H9 (cell line): ENCODE results near the gene IDE. TPM values are rescaled to one million over a fixed set of nuclear protein-coding genes. Genes with fewer than 3 reads are reported as not detected.

Source experiments
- DNase-seq: peaks from one replicate; pipeline ENCODE4 v3.0.0-alpha.2; 2017
- H2AFZ ChIP-seq: one replicate; pipeline ENCODE4 v1.6.1; 2013; ENCODE audit warnings: mild to moderate bottlenecking, low read length, control low read depth, moderate library complexity
- H2AK5ac ChIP-seq: 2 replicates; pipeline ENCODE4 v1.6.1; 2013; ENCODE audit warnings: low read length, control low read depth, mixed read lengths; ENCODE audit not compliant: insufficient read length
- H2BK120ac ChIP-seq: one replicate; pipeline ENCODE4 v1.6.1; 2013; ENCODE audit warnings: low read depth, mild to moderate bottlenecking, low read length, control low read depth, inconsistent platforms; ENCODE audit not compliant: poor library complexity, severe bottlenecking
- H2BK12ac ChIP-seq: 2 replicates; pipeline ENCODE4 v1.6.1; 2013; ENCODE audit warnings: low read length, control low read depth, mixed read lengths, low read depth; ENCODE audit not compliant: insufficient read length
- H2BK15ac ChIP-seq: 2 replicates; pipeline ENCODE4 v1.6.1; 2013; ENCODE audit warnings: low read depth, low read length, control low read depth
- H2BK20ac ChIP-seq: one replicate; pipeline ENCODE4 v1.6.1; 2013; ENCODE audit warnings: low read depth, mild to moderate bottlenecking, low read length, control low read depth, inconsistent platforms; ENCODE audit not compliant: poor library complexity, severe bottlenecking
- H2BK5ac ChIP-seq: 2 replicates; pipeline ENCODE4 v1.6.1; 2013; ENCODE audit warnings: low read length, control low read depth, mixed read lengths; ENCODE audit not compliant: insufficient read length
- H3K14ac ChIP-seq: 2 replicates; pipeline ENCODE4 v1.6.1; 2013; ENCODE audit warnings: low read length, control low read depth; ENCODE audit not compliant: insufficient read depth
- H3K18ac ChIP-seq: 2 replicates; pipeline ENCODE4 v1.6.1; 2013; ENCODE audit warnings: low read depth, mild to moderate bottlenecking, mixed read lengths, low read length, control low read depth; ENCODE audit not compliant: insufficient read length
- H3K23ac ChIP-seq: 2 replicates; pipeline ENCODE4 v1.6.1; 2013; ENCODE audit warnings: low read length, control low read depth, mixed read lengths, low read depth; ENCODE audit not compliant: insufficient read length
- H3K23me2 ChIP-seq: 2 replicates; pipeline ENCODE4 v1.6.1; 2013; ENCODE audit warnings: low read depth, mild to moderate bottlenecking, mixed read lengths, low read length, control low read depth; ENCODE audit not compliant: insufficient read length, poor library complexity, severe bottlenecking
- H3K27ac ChIP-seq: 2 replicates; pipeline ENCODE4 v1.5.1; 2013; ENCODE audit warnings: low read length, control low read depth, mixed read lengths, low read depth; ENCODE audit not compliant: insufficient read length
- H3K27me3 ChIP-seq: 2 replicates; pipeline ENCODE4 v1.6.1; 2013; ENCODE audit warnings: low read length, control low read depth, inconsistent platforms; ENCODE audit not compliant: insufficient read depth
- H3K4ac ChIP-seq: 2 replicates; pipeline ENCODE4 v1.6.1; 2013; ENCODE audit warnings: low read depth, mild to moderate bottlenecking, control low read depth, inconsistent platforms, low read length, moderate library complexity
- H3K4me1 ChIP-seq: 2 replicates; pipeline ENCODE4 v1.6.1; 2013; ENCODE audit warnings: low read length, control low read depth, inconsistent platforms; ENCODE audit not compliant: insufficient read depth
- H3K4me2 ChIP-seq: 2 replicates; pipeline ENCODE4 v1.6.1; 2013; ENCODE audit warnings: low read length, control low read depth, mixed read lengths; ENCODE audit not compliant: insufficient read length, insufficient read depth
- H3K56ac ChIP-seq: 2 replicates; pipeline ENCODE4 v1.6.1; 2013; ENCODE audit warnings: low read depth, mild to moderate bottlenecking, mixed read lengths, low read length, control low read depth; ENCODE audit not compliant: insufficient read length
- H3K79me1 ChIP-seq: 2 replicates; pipeline ENCODE4 v1.6.1; 2013; ENCODE audit warnings: low read depth, mild to moderate bottlenecking, moderate library complexity, low read length, control low read depth, inconsistent platforms; ENCODE audit not compliant: insufficient read depth, poor library complexity, severe bottlenecking
- H3K79me2 ChIP-seq: 2 replicates; pipeline ENCODE4 v1.6.1; 2013; ENCODE audit warnings: low read length, control low read depth, inconsistent platforms; ENCODE audit not compliant: insufficient read depth
- H3K9ac ChIP-seq: 2 replicates; pipeline ENCODE4 v1.6.1; 2013; ENCODE audit warnings: low read length, control low read depth, mixed read lengths; ENCODE audit not compliant: insufficient read length; ENCODE audit errors: extremely low read depth
- H3K9me3 ChIP-seq: one replicate; pipeline ENCODE4 v1.6.1; 2013; ENCODE audit warnings: low read depth, low read length, inconsistent platforms; ENCODE audit not compliant: control insufficient read depth
- H3T11ph ChIP-seq: one replicate; pipeline ENCODE4 v1.6.1; 2013; ENCODE audit warnings: mild to moderate bottlenecking, low read length, control low read depth, inconsistent platforms
- H4K20me1 ChIP-seq: one replicate; pipeline ENCODE4 v1.6.1; 2013; ENCODE audit not compliant: control insufficient read depth, insufficient read length, insufficient read depth
- H4K5ac ChIP-seq: 2 replicates; pipeline ENCODE4 v1.6.1; 2013; ENCODE audit warnings: low read depth, mild to moderate bottlenecking, mixed read lengths, low read length, control low read depth; ENCODE audit not compliant: insufficient read length
- H4K8ac ChIP-seq: replicated peaks from 2 replicates; pipeline ENCODE4 v1.6.1; 2013; ENCODE audit warnings: low read length, control low read depth, mixed read lengths, low read depth; ENCODE audit not compliant: insufficient read length
- H4K91ac ChIP-seq: 2 replicates; pipeline ENCODE4 v1.6.1; 2013; ENCODE audit warnings: low read depth, mild to moderate bottlenecking, moderate library complexity, mixed read lengths, low read length, control low read depth; ENCODE audit not compliant: insufficient read length
- H3K27ac Mint-ChIP-seq, 3 experiments: 2 replicates in 2 of 3; 3 replicates in 1 of 3; pipeline ENCODE4 v1.8.0; 2020 to 2021; ENCODE audit warnings: mixed read lengths in 3 of 3, mild to moderate bottlenecking in 1 of 3, moderate library complexity in 1 of 3
- H3K27me3 Mint-ChIP-seq: 2 replicates; pipeline ENCODE4 v1.8.0; 2021; ENCODE audit warnings: low read depth, mild to moderate bottlenecking, moderate library complexity, mixed read lengths
- H3K36me3 Mint-ChIP-seq, 3 experiments: 2 replicates in 2 of 3; 3 replicates in 1 of 3; pipeline ENCODE4 v1.8.0; 2020 to 2021; ENCODE audit warnings: low read depth in 3 of 3, mixed read lengths in 3 of 3; ENCODE audit not compliant: insufficient read depth in 1 of 3
- H3K4me1 Mint-ChIP-seq, 2 experiments: 2 replicates each; pipeline ENCODE4 v1.8.0; 2020; ENCODE audit warnings: mixed read lengths in 2 of 2
- H3K4me3 Mint-ChIP-seq, 2 experiments: 2 replicates in 1 of 2; 3 replicates in 1 of 2; pipeline ENCODE4 v1.8.0; 2020 to 2021; ENCODE audit warnings: mild to moderate bottlenecking in 2 of 2, mixed read lengths in 2 of 2, moderate library complexity in 1 of 2
- H3K9me3 Mint-ChIP-seq, 2 experiments: 2 replicates in 1 of 2; 3 replicates in 1 of 2; pipeline ENCODE4 v1.8.0; 2020; ENCODE audit warnings: mild to moderate bottlenecking in 2 of 2, mixed read lengths in 2 of 2, moderate library complexity in 1 of 2
- WGBS: extraction: QIAGEN DNeasy Blood & Tissue Kit; methylation state at CpG from one replicate; pipeline ENCODE4 v1.1.7; 2013; ENCODE audit warnings: missing lambda C conversion rate, low lambda C conversion rate, mixed read lengths; ENCODE audit not compliant: insufficient read length; ENCODE audit errors: extremely low coverage; 5-methylcytosine and 5-hydroxymethylcytosine counted together
- total RNA-seq: library from RNA; stranded (reverse); gene quantifications from 2 replicates; pipeline ENCODE4 v1.2.1, GENCODE V29; 2021
- TF ChIP-seq, protein P1 (sequence below): fragments of 200-600 bp; sonication (generic); conservative IDR thresholded peaks from 3 replicates; pipeline ENCODE4 v1.8.0; 2021; ENCODE audit warnings: antibody characterized with exemption, mild to moderate bottlenecking

The IDE gene
- total RNA-seq, 1 experiment from 2014 or later = 48.9 TPM

DNA sequence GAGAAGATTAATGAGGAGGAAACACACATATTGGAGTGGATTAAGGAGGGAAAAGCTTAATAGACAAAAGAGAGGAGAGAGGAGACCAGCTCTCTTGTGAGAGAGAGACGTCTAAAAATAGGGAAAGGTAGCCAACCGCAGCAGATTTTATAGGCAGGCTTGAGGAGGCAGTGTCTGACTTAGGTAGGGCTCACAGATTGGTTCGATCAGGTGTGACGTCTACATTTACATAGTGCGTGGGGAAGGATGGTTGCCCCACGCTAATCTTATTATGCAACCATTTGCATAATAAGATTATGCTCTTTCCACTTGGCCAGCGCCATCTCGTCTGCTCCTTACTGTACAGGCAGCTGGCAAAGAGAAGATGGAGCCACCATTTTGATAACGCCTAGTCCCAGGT, 160.9 kb downstream of the IDE start:
- Histone ChIP-seq H3K9ac (no peak overlapping the region), H3K27ac (no peak overlapping the region), H3K56ac (no peak overlapping the region), H3K14ac (no peak overlapping the region), H4K20me1 (no peaks in the 10 kb centered on the region), H2BK12ac (no peak overlapping the region), H4K91ac (no peak overlapping the region), H2BK15ac (no peak overlapping the region), H3K4me1 (no peaks in the 10 kb centered on the region), H3K18ac (no peak overlapping the region), H2AFZ (no peak overlapping the region), H3K79me1 (no peaks in the 10 kb centered on the region), H4K5ac (no peak overlapping the region), H3K79me2 (no peaks in the 10 kb centered on the region), H2BK5ac (no peak overlapping the region), H4K8ac (no peak overlapping the region), H3K23ac (no peak overlapping the region), H3K4me2 (no peak overlapping the region), H2BK20ac (no peak overlapping the region), H3K4ac (no peak overlapping the region), H3T11ph (no peak overlapping the region), H3K27me3 (no peaks in the 10 kb centered on the region), H3K9me3 (peaks cover 9% of the 10 kb centered on the region), H2BK120ac (no peak overlapping the region), H3K23me2 (no peaks in the 10 kb centered on the region), H2AK5ac (no peak overlapping the region)
- Mint-ChIP-seq H3K36me3 (peaks cover 0 to 4% (median 0%) of the 10 kb centered on the region in 3 experiments; a peak in 5 of 7 replicates), H3K27ac (no peak overlapping the region), H3K4me1 (no peaks in the 10 kb centered on the region), H3K9me3 (peaks cover 8 to 15% of the 10 kb centered on the region in 2 experiments), H3K27me3 (peaks cover 2% of the 10 kb centered on the region; the same call in 1 of the 2 replicates), H3K4me3 (no peak overlapping the region)
- no CpG with 5 or more reads among the region's 9 CpGs for WGBS
- DNase-seq = no peak
- TF ChIP-seq, protein P1, sequence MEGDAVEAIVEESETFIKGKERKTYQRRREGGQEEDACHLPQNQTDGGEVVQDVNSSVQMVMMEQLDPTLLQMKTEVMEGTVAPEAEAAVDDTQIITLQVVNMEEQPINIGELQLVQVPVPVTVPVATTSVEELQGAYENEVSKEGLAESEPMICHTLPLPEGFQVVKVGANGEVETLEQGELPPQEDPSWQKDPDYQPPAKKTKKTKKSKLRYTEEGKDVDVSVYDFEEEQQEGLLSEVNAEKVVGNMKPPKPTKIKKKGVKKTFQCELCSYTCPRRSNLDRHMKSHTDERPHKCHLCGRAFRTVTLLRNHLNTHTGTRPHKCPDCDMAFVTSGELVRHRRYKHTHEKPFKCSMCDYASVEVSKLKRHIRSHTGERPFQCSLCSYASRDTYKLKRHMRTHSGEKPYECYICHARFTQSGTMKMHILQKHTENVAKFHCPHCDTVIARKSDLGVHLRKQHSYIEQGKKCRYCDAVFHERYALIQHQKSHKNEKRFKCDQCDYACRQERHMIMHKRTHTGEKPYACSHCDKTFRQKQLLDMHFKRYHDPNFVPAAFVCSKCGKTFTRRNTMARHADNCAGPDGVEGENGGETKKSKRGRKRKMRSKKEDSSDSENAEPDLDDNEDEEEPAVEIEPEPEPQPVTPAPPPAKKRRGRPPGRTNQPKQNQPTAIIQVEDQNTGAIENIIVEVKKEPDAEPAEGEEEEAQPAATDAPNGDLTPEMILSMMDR = no peak
